ENCODE measurements around the gene RASGRF2.
"Not testable (repeated sequence)": the region's sequence is repeated elsewhere in the genome, so short reads cannot be mapped to it uniquely, and the experiment has no call there.

RASGRF2 gene

GRCh38 chr5:81023261-81023970 lies 63.3 kb downstream of the RASGRF2 start:
- no peak for DNase-seq (ENCODE audit: low read depth)
- TF ChIP-seq, protein P1, sequence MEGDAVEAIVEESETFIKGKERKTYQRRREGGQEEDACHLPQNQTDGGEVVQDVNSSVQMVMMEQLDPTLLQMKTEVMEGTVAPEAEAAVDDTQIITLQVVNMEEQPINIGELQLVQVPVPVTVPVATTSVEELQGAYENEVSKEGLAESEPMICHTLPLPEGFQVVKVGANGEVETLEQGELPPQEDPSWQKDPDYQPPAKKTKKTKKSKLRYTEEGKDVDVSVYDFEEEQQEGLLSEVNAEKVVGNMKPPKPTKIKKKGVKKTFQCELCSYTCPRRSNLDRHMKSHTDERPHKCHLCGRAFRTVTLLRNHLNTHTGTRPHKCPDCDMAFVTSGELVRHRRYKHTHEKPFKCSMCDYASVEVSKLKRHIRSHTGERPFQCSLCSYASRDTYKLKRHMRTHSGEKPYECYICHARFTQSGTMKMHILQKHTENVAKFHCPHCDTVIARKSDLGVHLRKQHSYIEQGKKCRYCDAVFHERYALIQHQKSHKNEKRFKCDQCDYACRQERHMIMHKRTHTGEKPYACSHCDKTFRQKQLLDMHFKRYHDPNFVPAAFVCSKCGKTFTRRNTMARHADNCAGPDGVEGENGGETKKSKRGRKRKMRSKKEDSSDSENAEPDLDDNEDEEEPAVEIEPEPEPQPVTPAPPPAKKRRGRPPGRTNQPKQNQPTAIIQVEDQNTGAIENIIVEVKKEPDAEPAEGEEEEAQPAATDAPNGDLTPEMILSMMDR (IDR thresholded peaks at IDR 0.05; ENCODE audit: control insufficient read depth, extremely low read depth, insufficient read depth) = no peak
- H3K4me3 ChIP-seq (ENCODE audit: low read depth, low read length) = no peak overlapping the region

- H3K4me3 ChIP-seq (ENCODE audit: low read depth, low read length) = no peak overlapping the region
- DNase-seq (ENCODE audit: low read depth) = no peak
- TF ChIP-seq, protein P1 (IDR thresholded peaks at IDR 0.05; ENCODE audit: control insufficient read depth, extremely low read depth, insufficient read depth) = no peak
Observed at GRCh38 chr5:81027481-81028058, 67.4 kb downstream of the RASGRF2 start.

DNA sequence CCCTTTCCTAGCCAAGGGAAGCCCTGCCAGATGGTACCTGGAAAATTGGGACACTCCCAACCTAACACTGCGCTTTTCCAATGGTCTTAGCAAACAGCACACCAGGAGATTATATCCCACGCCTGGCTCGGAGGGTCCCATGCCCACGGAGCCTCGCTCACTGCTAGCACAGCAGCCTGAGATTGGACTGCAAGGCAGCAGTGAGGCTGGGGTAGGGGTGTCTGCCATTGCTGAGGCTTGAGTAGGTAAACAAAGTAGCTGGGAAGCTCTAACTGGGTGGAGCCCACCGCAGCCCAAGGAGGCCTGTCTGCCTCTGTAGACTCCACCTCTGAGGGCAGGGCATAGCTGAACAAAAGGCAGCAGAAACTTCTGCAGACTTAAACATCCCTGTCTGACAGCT lies 68.7 kb downstream of the RASGRF2 start:
- not testable (repeated sequence) for DNase-seq (ENCODE audit: low read depth); H3K4me3 ChIP-seq (ENCODE audit: low read depth, low read length)

DNA sequence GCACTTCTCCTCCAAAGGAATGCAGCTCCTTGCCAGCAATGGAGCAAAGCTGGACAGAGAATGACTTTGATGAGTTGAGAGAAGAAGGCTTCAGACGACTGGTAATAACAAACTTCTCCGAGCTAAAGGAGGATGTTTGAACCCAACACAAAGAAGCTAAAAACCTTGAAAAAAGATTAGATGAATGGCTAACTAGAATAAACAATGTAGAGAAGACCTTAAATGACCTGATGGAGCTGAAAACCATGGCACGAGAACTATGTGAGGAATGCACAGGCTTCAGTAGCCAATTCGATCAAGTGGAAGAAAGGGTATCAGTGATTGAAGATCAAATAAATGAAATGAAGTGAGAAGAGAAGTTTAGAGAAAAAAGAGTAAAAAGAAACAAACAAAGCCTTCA lies 69.6 kb downstream of the RASGRF2 start:
- not testable (repeated sequence) for H3K4me3 ChIP-seq (ENCODE audit: low read depth, low read length); DNase-seq (ENCODE audit: low read depth)

DNA sequence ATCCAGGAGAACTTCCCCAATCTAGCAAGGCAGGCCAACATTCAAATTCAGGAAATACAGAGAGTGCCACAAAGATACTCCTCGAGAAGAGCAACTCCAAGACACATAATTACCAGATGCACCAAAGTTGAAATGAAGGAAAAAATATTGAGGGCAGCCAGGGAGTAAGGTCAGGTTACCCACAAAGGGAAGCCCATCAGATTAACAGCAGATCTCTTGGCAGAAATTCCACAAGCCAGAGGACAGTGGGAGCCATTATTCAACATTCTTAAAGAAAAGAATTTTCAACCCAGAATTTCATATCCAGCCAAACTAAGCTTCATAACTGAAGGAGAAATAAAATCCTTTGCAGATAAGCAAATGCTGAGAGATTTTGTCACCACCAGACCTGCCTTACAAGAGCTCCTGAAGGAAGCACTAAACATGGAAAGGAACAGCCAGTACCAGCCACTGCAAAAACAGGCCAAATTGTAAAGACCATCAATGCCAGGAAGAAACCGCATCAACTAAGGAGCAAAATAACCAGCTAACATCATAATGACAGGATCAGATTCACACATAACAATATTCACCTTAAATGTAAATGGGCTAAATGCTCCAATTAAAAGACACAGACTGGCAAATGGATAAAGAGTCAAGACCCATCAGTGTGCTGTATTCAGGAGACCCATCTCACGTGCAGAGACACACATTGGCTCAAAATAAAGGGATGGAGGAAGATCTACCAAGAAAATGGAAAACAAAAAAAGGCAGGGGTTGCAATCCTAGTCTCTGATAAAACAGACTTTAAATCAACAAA lies 70.3 kb downstream of the RASGRF2 start:
- H3K4me3 ChIP-seq (ENCODE audit: low read depth, low read length); DNase-seq (ENCODE audit: low read depth): not testable (repeated sequence)

DNA sequence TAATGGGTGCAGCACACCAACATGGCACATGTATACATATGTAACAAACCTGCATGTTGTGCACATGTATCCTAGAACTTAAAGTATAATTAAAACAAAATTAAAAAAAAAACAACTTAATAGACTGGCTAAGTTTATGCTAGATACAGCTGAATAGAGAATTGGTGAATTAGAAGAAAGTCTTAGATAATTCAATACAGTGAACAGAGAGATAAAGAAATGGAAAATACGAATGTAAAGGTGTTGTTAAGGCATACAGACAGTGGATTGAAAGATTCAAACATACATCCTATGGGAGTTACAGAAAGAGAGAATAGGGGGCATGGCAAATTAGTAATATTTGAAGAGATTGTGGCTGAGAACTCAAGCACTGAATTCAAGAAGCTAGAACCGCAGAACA lies 75.4 kb downstream of the RASGRF2 start:
- no peak overlapping the region for H3K4me3 ChIP-seq (ENCODE audit: low read depth, low read length)
- no peak for DNase-seq (ENCODE audit: low read depth)
- TF ChIP-seq, protein P1 (IDR thresholded peaks at IDR 0.05; ENCODE audit: control insufficient read depth, extremely low read depth, insufficient read depth) = no peak

GRCh38 chr5:81038495-81038894 lies 78.3 kb downstream of the RASGRF2 start:
- no peak overlapping the region for H3K4me3 ChIP-seq (ENCODE audit: low read depth, low read length)
- no peak for DNase-seq (ENCODE audit: low read depth)
- TF ChIP-seq, protein P1 (IDR thresholded peaks at IDR 0.05; ENCODE audit: control insufficient read depth, extremely low read depth, insufficient read depth) = no peak

- TF ChIP-seq, protein P1 (IDR thresholded peaks at IDR 0.05; ENCODE audit: control insufficient read depth, extremely low read depth, insufficient read depth) = no peak
- H3K4me3 ChIP-seq (ENCODE audit: low read depth, low read length) = no peak overlapping the region
- DNase-seq (ENCODE audit: low read depth) = no peak
Observed at GRCh38 chr5:81044868-81045267, 84.7 kb downstream of the RASGRF2 start.
